Measurements from ENCODE around the gene ZNF497.
A peak's percentile ranks its signal among the peaks of the same experiment; 100 is the strongest.

The ZNF497 gene

GRCh38 chr19:58372311-58373133 is 10.0 kb upstream of the ZNF497 start:
- FAIRE-seq (no peak), DNase-seq (ENCODE audit: insufficient read length, low spot score) (no peak)

GRCh38 chr19:58368561-58369360 is 6.2 kb upstream of the ZNF497 start:
- FAIRE-seq (no peak), DNase-seq (ENCODE audit: insufficient read length, low spot score) (no peak)

- FAIRE-seq (no peak), DNase-seq (ENCODE audit: insufficient read length, low spot score) (no peak)
Observed at GRCh38 chr19:58367698-58368454, 5.3 kb upstream of the ZNF497 start.

GRCh38 chr19:58366585-58367430 is 4.3 kb upstream of the ZNF497 start:
- DNase-seq (ENCODE audit: insufficient read length, low spot score): no peak
- no peak for FAIRE-seq

GRCh38 chr19:58364146-58364545 is 1.6 kb upstream of the ZNF497 start:
- FAIRE-seq (no peak), DNase-seq (ENCODE audit: insufficient read length, low spot score) (no peak)

DNA sequence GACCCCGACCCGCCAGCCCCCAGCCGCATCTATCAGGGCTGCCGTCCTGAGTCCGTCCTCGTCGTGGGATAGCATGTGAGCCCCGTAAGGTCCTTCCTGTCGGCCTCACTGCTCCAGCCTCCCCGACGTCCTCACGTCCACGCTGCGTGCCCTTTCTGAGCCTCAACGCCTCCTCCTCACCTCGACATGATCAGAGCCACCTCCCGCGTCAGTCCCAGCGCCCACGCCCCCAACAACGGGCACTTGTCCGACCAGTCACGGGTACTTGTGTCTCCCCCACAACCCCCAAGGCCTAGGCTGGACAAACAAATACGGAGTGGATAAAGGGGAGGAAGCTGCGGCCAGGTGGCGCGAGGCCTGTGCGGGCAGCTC is 665 bp downstream of the ZNF497 start:
- DNase-seq (ENCODE audit: insufficient read length, low spot score) (peak; percentile 73), FAIRE-seq (no peak)

- no peak for DNase-seq (ENCODE audit: insufficient read length, low spot score)
- no peak for FAIRE-seq
Observed at GRCh38 chr19:58357481-58358145, 4.9 kb downstream of the ZNF497 start.

- FAIRE-seq (no peak), DNase-seq (ENCODE audit: insufficient read length, low spot score) (no peak)
Observed at GRCh38 chr19:58356766-58357480, 5.6 kb downstream of the ZNF497 start.

GRCh38 chr19:58355908-58356765 is 6.4 kb downstream of the ZNF497 start:
- no peak for FAIRE-seq
- DNase-seq (ENCODE audit: insufficient read length, low spot score): no peak

DNA sequence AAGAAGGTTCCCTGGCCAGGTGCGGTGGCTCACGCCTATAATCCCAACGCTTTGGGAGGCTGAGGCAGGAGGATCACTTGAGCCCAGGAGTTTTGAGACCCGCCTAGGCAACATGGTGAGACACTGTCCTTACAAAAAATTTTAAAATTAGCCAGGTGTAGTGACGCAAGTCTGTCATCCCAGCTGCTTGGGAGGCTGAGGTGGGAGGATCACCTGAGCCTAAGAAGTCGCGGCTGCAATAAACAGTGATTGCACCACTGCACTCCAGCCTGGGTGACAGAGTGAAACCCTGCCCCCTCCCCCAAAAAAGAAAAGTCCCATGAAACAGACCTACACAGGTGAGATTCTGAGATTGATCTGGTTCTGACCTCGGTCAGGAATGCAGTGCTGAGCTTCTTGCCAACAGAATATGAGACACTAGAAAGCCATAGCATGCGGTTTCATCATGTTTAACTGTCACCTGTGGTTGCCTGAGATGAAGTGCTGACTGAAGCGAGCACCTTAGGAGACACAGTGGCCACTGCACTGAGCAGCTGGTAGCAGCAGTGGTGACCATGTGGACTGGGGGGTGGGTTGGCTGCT is 7.2 kb downstream of the ZNF497 start:
- no peak for FAIRE-seq
- no peak for DNase-seq (ENCODE audit: insufficient read length, low spot score)

DNA sequence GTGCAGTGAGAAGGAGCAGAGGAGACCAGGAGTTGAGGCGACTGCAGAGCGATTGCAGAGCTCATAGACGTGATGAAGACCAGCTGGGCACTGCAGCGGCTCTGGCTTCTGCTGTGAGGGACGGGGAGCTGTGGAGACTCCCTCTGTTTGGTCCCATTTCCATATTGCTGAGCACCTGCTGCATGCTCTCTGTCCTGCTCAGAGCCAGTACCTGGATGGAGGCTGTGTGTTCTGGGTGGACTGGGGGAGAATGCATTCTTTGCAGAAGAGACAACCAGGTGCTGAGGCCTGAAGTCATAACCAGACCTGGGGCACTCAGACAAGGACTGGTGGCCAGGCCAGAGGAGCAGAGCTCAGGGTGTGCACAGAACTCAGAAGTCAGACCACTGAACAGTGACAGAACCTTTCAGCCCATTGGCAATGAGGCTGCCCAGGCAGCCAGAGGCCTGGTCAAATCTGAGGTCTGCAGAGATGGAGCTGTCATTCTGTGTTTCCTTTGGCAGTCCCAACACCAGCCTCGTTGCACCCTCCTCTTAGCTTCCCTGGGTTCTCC is 8.0 kb downstream of the ZNF497 start:
- no peak for DNase-seq (ENCODE audit: insufficient read length, low spot score)
- FAIRE-seq: no peak

GRCh38 chr19:58353717-58354477 is 8.7 kb downstream of the ZNF497 start:
- FAIRE-seq: no peak
- DNase-seq (ENCODE audit: insufficient read length, low spot score): no peak

GRCh38 chr19:58352760-58353671 is 9.5 kb downstream of the ZNF497 start, which contains the start of gene A1BG:
TSS of gene A1BG (minus strand) at chr19:58353492. CDS start at chr19:58353437, 55 bp downstream.
- FAIRE-seq (no peak), DNase-seq (ENCODE audit: insufficient read length, low spot score) (no peak)

GRCh38 chr19:58351990-58352755 is 10.4 kb downstream of the ZNF497 start:
- DNase-seq (ENCODE audit: insufficient read length, low spot score): no peak

GRCh38 chr19:58351558-58351878 is 11.0 kb downstream of the ZNF497 start:
- no peak for FAIRE-seq
- no peak for DNase-seq (ENCODE audit: insufficient read length, low spot score)

More at GRCh38 chr19:58351990-58352755, 10.4 kb downstream of the ZNF497 start:
- FAIRE-seq: no peak

All from GM19239 (cell line).